HepG2 (cell line): Measurements from ENCODE around the gene SUCLG1. TPM values are rescaled to one million over a fixed set of nuclear protein-coding genes. Genes with fewer than 3 reads are reported as not detected.

Experiments
- ATAC-seq: fragments of 200-7000 bp; cut with Tn5 transposase; 3 replicates; pipeline ENCODE4 v1.9.1; 2020; ENCODE audit warnings: mild to moderate bottlenecking, moderate library complexity
- BruUV-seq: library from RNA; stranded (reverse); fragments of 400-500 nt; replicated peaks from 2 replicates; lab custom pipeline; 2021; lab: Mats Ljungman, UMichigan
- CTCF ChIA-PET: fragments of 300-600 bp; formaldehyde crosslinking; extraction: SDS; loops from one replicate; lab custom pipeline; 2021; ENCODE audit warnings: low total read pairs, inconsistent platforms, low intra/inter-chr PET ratio; lab: Yijun Ruan, JAX
- POLR2A ChIA-PET: fragments of 350-600 bp; sonication (Branson Sonifier 250); formaldehyde crosslinking; loops from one replicate; lab custom pipeline; 2020; ENCODE audit warnings: antibody characterized with exemption, inconsistent platforms; lab: Yijun Ruan, JAX
- DNase-seq: peaks from one replicate; pipeline ENCODE4 v3.0.0-alpha.2; 2015; ENCODE audit warnings: low spot score
- FAIRE-seq: peaks from 3 replicates; lab custom pipeline; 2011; peaks lifted over from hg19 to GRCh38; lab: Jason Lieb, UNC
- H2AFZ ChIP-seq: one replicate; pipeline ENCODE4 v1.6.1; 2011; ENCODE audit warnings: low read length, inconsistent platforms
- H3K27ac ChIP-seq: fragments of 300-600 bp; 3 replicates; pipeline ENCODE4 v1.8.0; 2011; ENCODE audit warnings: mixed run types, mild to moderate bottlenecking, mixed read lengths, low read length, inconsistent platforms; ENCODE audit not compliant: insufficient read depth; ENCODE audit errors: extremely low read length
- H3K27me3 ChIP-seq, 2 experiments: fragments of 200-600 bp in 1 of 2; 2 replicates in 1 of 2; 3 replicates in 1 of 2; pipeline versions ENCODE4 v1.6.0 to v1.8.0; 2011; ENCODE audit warnings: low read length in 2 of 2, mild to moderate bottlenecking in 2 of 2, moderate library complexity in 2 of 2, inconsistent platforms in 1 of 2; ENCODE audit not compliant: insufficient read depth in 2 of 2, control insufficient read depth in 1 of 2
- H3K36me3 ChIP-seq, 2 experiments: fragments of 200-600 bp in 1 of 2; replicated peaks in 1 of 2; 2 replicates in 1 of 2; 3 replicates in 1 of 2; pipeline versions ENCODE4 v1.5.1 to v1.8.0; 2011; ENCODE audit warnings: low read length in 2 of 2, inconsistent platforms in 1 of 2; ENCODE audit not compliant: insufficient read depth in 2 of 2, control insufficient read depth in 1 of 2
- H3K4me1 ChIP-seq: 2 replicates; pipeline ENCODE4 v1.5.1; 2012; ENCODE audit warnings: low read length, inconsistent platforms; ENCODE audit not compliant: insufficient read depth
- H3K4me2 ChIP-seq: 2 replicates; pipeline ENCODE4 v1.6.0; 2011; ENCODE audit warnings: low read depth, low read length, inconsistent platforms
- H3K4me3 ChIP-seq, 3 experiments: fragments of 200-600 bp in 1 of 3; sonication (generic), shearing (Covaris generic) in 1 of 3; replicated peaks in 1 of 3; 2 replicates each; pipeline ENCODE4 v1.5.1; 2011 to 2016; ENCODE audit warnings: low read length in 3 of 3, inconsistent platforms in 2 of 3, low read depth in 2 of 3, mild to moderate bottlenecking in 2 of 3, control low read depth in 1 of 3, mixed read lengths in 1 of 3; ENCODE audit not compliant: insufficient read depth in 1 of 3
- H3K79me2 ChIP-seq: one replicate; pipeline ENCODE4 v1.6.1; 2011; ENCODE audit warnings: low read length, inconsistent platforms; ENCODE audit not compliant: insufficient read depth
- H3K9ac ChIP-seq: 2 replicates; pipeline ENCODE4 v1.6.0; 2011; ENCODE audit warnings: mild to moderate bottlenecking, low read depth, low read length, inconsistent platforms; ENCODE audit not compliant: insufficient read depth
- H3K9me3 ChIP-seq: 2 replicates; pipeline ENCODE4 v1.5.1; 2012; ENCODE audit warnings: mild to moderate bottlenecking, low read length
- H4K20me1 ChIP-seq: 2 replicates; pipeline ENCODE4 v1.6.0; 2011; ENCODE audit warnings: inconsistent platforms, mild to moderate bottlenecking, low read length, moderate library complexity; ENCODE audit not compliant: insufficient read depth
- ATF4 ChIP-seq, 2 experiments: fragments of 450-650 bp in 1 of 2; sonication (generic) in 1 of 2; formaldehyde crosslinking; IDR thresholded peaks; 2 replicates each; pipeline versions ENCODE4 v1.5.0 to v1.8.0; 2020 to 2022; ENCODE audit warnings: mild to moderate bottlenecking in 1 of 2, missing genetic modification reagents in 1 of 2
- CEBPB ChIP-seq: IDR thresholded peaks from 2 replicates; pipeline ENCODE4 v1.6.1; 2011; ENCODE audit warnings: low read depth, low read length, improper control_type of control experiment, borderline replicate concordance
- CEBPG ChIP-seq: IDR thresholded peaks from 2 replicates; pipeline ENCODE4 v1.6.1; 2016
- DMAP1 ChIP-seq: IDR thresholded peaks from 2 replicates; pipeline ENCODE4 v1.6.1; 2016
- FLYWCH1 ChIP-seq: sonication (generic); formaldehyde crosslinking; IDR thresholded peaks from 2 replicates; pipeline ENCODE4 v1.8.1; 2023; ENCODE audit warnings: mild to moderate bottlenecking, missing genetic modification reagents
- MAF1 ChIP-seq: sonication (generic); formaldehyde crosslinking; IDR thresholded peaks from 2 replicates; pipeline ENCODE4 v1.5.0; 2020; ENCODE audit warnings: missing genetic modification reagents, borderline replicate concordance
- NR2F2 ChIP-seq: IDR thresholded peaks from 2 replicates; pipeline ENCODE4 v1.6.1; 2012; ENCODE audit warnings: low read depth, inconsistent platforms, borderline replicate concordance
- PHF21A ChIP-seq: sonication (generic); formaldehyde crosslinking; IDR thresholded peaks from 2 replicates; pipeline ENCODE4 v1.5.0; 2020; ENCODE audit warnings: mild to moderate bottlenecking, missing genetic modification reagents
- POGK ChIP-seq: sonication (generic); formaldehyde crosslinking; conservative IDR thresholded peaks from 2 replicates; pipeline ENCODE4 v1.8.0; 2022; ENCODE audit warnings: mild to moderate bottlenecking, moderate library complexity, missing genetic modification reagents
- SPEN ChIP-seq: sonication (generic); formaldehyde crosslinking; IDR thresholded peaks from 2 replicates; pipeline ENCODE4 v1.5.1; 2020; ENCODE audit warnings: low read depth, mild to moderate bottlenecking, missing genetic modification reagents
- TFDP1 ChIP-seq: IDR thresholded peaks from 2 replicates; pipeline ENCODE4 v1.6.1; 2016; ENCODE audit warnings: missing compliant biosample characterization, missing genetic modification reagents, borderline replicate concordance
- TRIM24 ChIP-seq: sonication (generic); formaldehyde crosslinking; IDR thresholded peaks from 2 replicates; pipeline ENCODE4 v1.8.0; 2022; ENCODE audit warnings: mild to moderate bottlenecking, missing genetic modification reagents
- ZFP62 ChIP-seq: sonication (generic); formaldehyde crosslinking; IDR thresholded peaks from 2 replicates; pipeline ENCODE4 v1.4.0; 2020; ENCODE audit warnings: missing genetic modification reagents
- ZNF468 ChIP-seq: sonication (generic); formaldehyde crosslinking; IDR thresholded peaks from 2 replicates; pipeline ENCODE4 v1.8.0; 2022; ENCODE audit warnings: mild to moderate bottlenecking, moderate library complexity, missing genetic modification reagents
- ZNF709 ChIP-seq: sonication (generic); formaldehyde crosslinking; IDR thresholded peaks from 2 replicates; pipeline ENCODE4 v1.5.0; 2020; ENCODE audit warnings: mild to moderate bottlenecking, missing genetic modification reagents
- ZNF781 ChIP-seq: sonication (generic); formaldehyde crosslinking; IDR thresholded peaks from 2 replicates; pipeline ENCODE4 v1.5.1; 2020; ENCODE audit warnings: borderline replicate concordance, mild to moderate bottlenecking, missing genetic modification reagents; ENCODE audit errors: not compliant biosample characterization
- WGBS: methylation state at CpG from one replicate; pipeline ENCODE4 v1.1.6; 2017; ENCODE audit warnings: low lambda C conversion rate; 5-methylcytosine and 5-hydroxymethylcytosine counted together
- in situ Hi-C: cut with HindIII; loops from 2 replicates; pipeline ENCODE4 v1.10.0; 2017; ENCODE audit warnings: low pct_unique_long_range_greater_than_20kb; ENCODE audit not compliant: extremely low pct_ligation_motif_present
- intact Hi-C: fragments of 100-400 bp; cut with micrococcal nuclease; formaldehyde crosslinking; loops from one replicate; pipeline ENCODE4 v1.10.0; 2022; ENCODE audit not compliant: unreplicated experiment
- polyA plus RNA-seq, 8 experiments: library from polyadenylated mRNA; depleted of rRNA in 3 of 8; stranded (reverse) in 7 of 8; unstranded in 1 of 8; fragments of >200 nt; fragmentation: Illumina TruSeq in 4 of 8; extraction: Trizol in 4 of 8; gene quantifications; 2 replicates each; pipeline versions ENCODE4 v1.2.1 to v1.2.3, GENCODE V29; 2011 to 2016; ENCODE audit warnings: low read depth in 4 of 8, missing spikeins in 1 of 8, mixed read lengths in 1 of 8; ENCODE audit not compliant: insufficient read depth in 1 of 8
- total RNA-seq, 5 experiments: library from RNA; depleted of rRNA; stranded (reverse); fragments of >200 nt; fragmentation: Illumina TruSeq; extraction: Trizol; gene quantifications; 2 replicates each; pipeline ENCODE4 v1.2.3, GENCODE V29; 2016; ENCODE audit warnings: low read depth in 1 of 5
- TF ChIP-seq, protein P1 (sequence below): IDR thresholded peaks from 2 replicates; pipeline ENCODE4 v1.6.1; 2016; ENCODE audit warnings: mild to moderate bottlenecking

SUCLG1 gene
- total and polyA plus RNA-seq, 2 of the 13 experiments (the other 11 are each of a cell fraction or from before 2014, with no cell fraction given), result 58.7 to 121 TPM

GRCh38 chr2:84456156-84456555 is 2.9 kb downstream of the SUCLG1 start (continued):
- TF ChIP-seq ZNF709 (no peak), NR2F2 (no peak), ZNF781 (no peak), ZFP62 (no peak), ZNF468 (CRISPR knock-in tag) (no peak), FLYWCH1 (CRISPR knock-in tag) (no peak), MAF1 (CRISPR knock-in tag) (no peak), TFDP1 (CRISPR knock-in tag) (no peak), DMAP1 (CRISPR knock-in tag) (no peak), POGK (CRISPR knock-in tag) (no peak), TRIM24 (CRISPR knock-in tag) (no peak)

DNA sequence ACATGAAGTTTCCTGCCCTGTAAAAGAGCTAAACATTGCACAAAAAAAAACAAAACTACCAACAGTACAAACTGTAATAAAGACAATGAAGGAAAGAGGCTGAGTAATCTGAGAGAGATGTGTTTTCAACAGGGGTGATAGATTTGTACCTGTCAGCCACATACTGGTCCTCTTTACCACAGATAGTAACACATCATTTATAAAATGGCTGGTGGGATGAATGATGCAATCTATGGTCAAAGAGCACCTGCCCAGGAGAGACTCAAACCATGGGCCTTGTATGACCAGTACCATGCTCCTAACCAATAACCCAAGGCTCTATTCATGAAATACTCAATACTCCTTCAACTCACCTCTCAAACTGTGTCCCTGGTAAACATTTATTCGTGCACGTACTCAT is 4.5 kb downstream of the SUCLG1 start:
- CTCF ChIA-PET, result no interaction called here
- BruUV-seq, result no TSS peak
- Histone ChIP-seq H3K27ac (no peak overlapping the region), H3K4me1 (peaks cover 46% of the 10 kb centered on the region), H2AFZ (no peak overlapping the region)
- TF ChIP-seq CEBPB (peak; percentile 45; the same call in 1 of the 2 replicates), ATF4 (CRISPR knock-in tag; IDR thresholded peaks at IDR 0.05) (peak in 1 of 2 experiments; percentile 68; a peak in 2 of 4 replicates), CEBPG (CRISPR knock-in tag) (peak; percentile 63), PHF21A (no peak), SPEN (CRISPR knock-in tag) (no peak)
- TF ChIP-seq, protein P1, sequence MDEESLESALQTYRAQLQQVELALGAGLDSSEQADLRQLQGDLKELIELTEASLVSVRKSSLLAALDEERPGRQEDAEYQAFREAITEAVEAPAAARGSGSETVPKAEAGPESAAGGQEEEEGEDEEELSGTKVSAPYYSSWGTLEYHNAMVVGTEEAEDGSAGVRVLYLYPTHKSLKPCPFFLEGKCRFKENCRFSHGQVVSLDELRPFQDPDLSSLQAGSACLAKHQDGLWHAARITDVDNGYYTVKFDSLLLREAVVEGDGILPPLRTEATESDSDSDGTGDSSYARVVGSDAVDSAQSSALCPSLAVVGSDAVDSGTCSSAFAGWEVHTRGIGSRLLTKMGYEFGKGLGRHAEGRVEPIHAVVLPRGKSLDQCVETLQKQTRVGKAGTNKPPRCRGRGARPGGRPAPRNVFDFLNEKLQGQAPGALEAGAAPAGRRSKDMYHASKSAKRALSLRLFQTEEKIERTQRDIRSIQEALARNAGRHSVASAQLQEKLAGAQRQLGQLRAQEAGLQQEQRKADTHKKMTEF (CRISPR knock-in tag), result no peak
- TF ChIP-seq, all 625 proteins: peak for 3
- no peaks in the 10 kb centered on the region; a peak in 1 of 5 replicates for H3K27me3 ChIP-seq
- POLR2A ChIA-PET, result no interaction called here
- no peak for FAIRE-seq
- H3K79me2 ChIP-seq, result peaks cover 73% of the 10 kb centered on the region
- H3K9me3 ChIP-seq, result no peaks in the 10 kb centered on the region
- no peak overlapping the region for H3K4me3 ChIP-seq
- no peak for ATAC-seq
- peaks cover 3 to 5% of the 10 kb centered on the region in 2 experiments; a peak in 2 of 5 replicates for H3K36me3 ChIP-seq
- in situ Hi-C loops (no loop called here), intact Hi-C loops (no loop called here)
- H3K9ac ChIP-seq, result no peak overlapping the region
- 98% methylated on average over 2 of the region's 2 CpGs for WGBS
- H3K4me2 ChIP-seq, result no peak overlapping the region
- no peaks in the 10 kb centered on the region for H4K20me1 ChIP-seq
- no peak for DNase-seq
